Ishikawa (cell line): Measurements from ENCODE around the gene CPEB4.

Source experiments
- CEBPB ChIP-seq: IDR thresholded peaks from 2 replicates; pipeline ENCODE4 v1.6.1; 2012
- CREB1 ChIP-seq: IDR thresholded peaks from 2 replicates; pipeline ENCODE4 v1.6.1; 2012; ENCODE audit warnings: low read depth
- EGR1 ChIP-seq: IDR thresholded peaks from 2 replicates; pipeline ENCODE4 v1.6.1; 2012
- EP300 ChIP-seq: IDR thresholded peaks from 2 replicates; pipeline ENCODE4 v1.6.1; 2012; ENCODE audit warnings: borderline replicate concordance
- FOXM1 ChIP-seq: IDR thresholded peaks from 2 replicates; pipeline ENCODE4 v1.6.1; 2012; ENCODE audit warnings: low read depth, borderline replicate concordance
- MAX ChIP-seq: IDR thresholded peaks from 2 replicates; pipeline ENCODE4 v1.6.1; 2012
- NFIC ChIP-seq: IDR thresholded peaks from 2 replicates; pipeline ENCODE4 v1.6.1; 2012
- RAD21 ChIP-seq: IDR thresholded peaks from 2 replicates; pipeline ENCODE4 v1.6.1; 2012; ENCODE audit warnings: low read depth
- TAF1 ChIP-seq: IDR thresholded peaks from 2 replicates; pipeline ENCODE4 v1.6.1; 2012; ENCODE audit warnings: low read depth, mild to moderate bottlenecking
- TCF12 ChIP-seq: IDR thresholded peaks from 2 replicates; pipeline ENCODE4 v1.6.1; 2012; ENCODE audit warnings: low read depth
- TEAD4 ChIP-seq: IDR thresholded peaks from 2 replicates; pipeline ENCODE4 v1.6.1; 2012
- ZBTB7A ChIP-seq: IDR thresholded peaks from 2 replicates; pipeline ENCODE4 v1.6.1; 2012; ENCODE audit warnings: low read depth

DNA sequence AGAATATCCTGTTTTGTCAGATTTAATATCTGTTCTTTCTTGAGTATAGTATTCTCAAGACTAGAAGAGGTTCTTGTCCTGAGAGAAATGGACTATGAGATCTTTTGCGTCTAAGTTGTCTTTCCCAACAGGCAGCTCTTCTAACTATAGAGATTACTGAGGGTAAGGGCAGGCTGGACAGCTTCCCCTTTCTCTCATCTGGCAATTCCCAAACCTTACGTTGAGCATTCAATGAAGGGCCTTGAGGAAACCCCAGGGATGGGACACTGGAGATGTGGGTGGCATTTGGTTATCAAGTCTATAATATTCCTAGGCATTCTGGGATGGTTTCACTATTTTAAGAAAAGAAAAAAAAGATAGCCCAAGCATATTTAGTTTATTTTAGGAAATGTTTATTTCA is 72.8 kb downstream of the CPEB4 start:
- no peak for TF ChIP-seq RAD21
- TF ChIP-seq TCF12 = no peak
- no peak for TF ChIP-seq NFIC
- TF ChIP-seq FOXM1 = no peak
- no peak for TF ChIP-seq TAF1
- TF ChIP-seq TEAD4 = no peak
- no peak for TF ChIP-seq EP300
- TF ChIP-seq CEBPB = no peak
- no peak for TF ChIP-seq EGR1
- TF ChIP-seq MAX = no peak
- TF ChIP-seq CREB1 = no peak
- no peak for TF ChIP-seq ZBTB7A
